GM12878 (cell line): ENCODE results near the gene SRGAP2C. TPM values are rescaled to one million over a fixed set of nuclear protein-coding genes. Genes with fewer than 3 reads are reported as not detected.

Experiments
- ATAC-seq: fragments of 200-7000 bp; cut with Tn5 transposase; 3 replicates; pipeline ENCODE4 v1.9.1; 2020; ENCODE audit warnings: mild to moderate bottlenecking, moderate library complexity
- BruUV-seq: library from RNA; stranded (reverse); fragments of 400-500 nt; replicated peaks from 2 replicates; lab custom pipeline; 2021; lab: Mats Ljungman, UMichigan
- CTCF ChIA-PET: fragments of 300-600 bp; sonication (Branson Sonifier 250); formaldehyde crosslinking; extraction: SDS; loops from one replicate; lab custom pipeline; 2021; ENCODE audit warnings: inconsistent platforms; lab: Yijun Ruan, JAX
- POLR2A ChIA-PET: fragments of 350-600 bp; formaldehyde crosslinking; extraction: SDS; loops from one replicate; lab custom pipeline; 2021; ENCODE audit warnings: inconsistent platforms; lab: Charles Lee
- RAD21 ChIA-PET: fragments of 300-600 bp; sonication (Branson Sonifier 250); formaldehyde crosslinking; loops from one replicate; lab custom pipeline; 2023; ENCODE audit warnings: antibody characterized with exemption; ENCODE audit not compliant: unreplicated experiment; lab: Charles Lee
- SMC1A ChIA-PET: fragments of 300-600 bp; sonication (Branson Sonifier 250); formaldehyde crosslinking; loops from one replicate; lab custom pipeline; 2023; ENCODE audit not compliant: unreplicated experiment, uncharacterized antibody; lab: Charles Lee
- DNase-seq: peaks from one replicate; pipeline ENCODE4 v3.0.0-alpha.2; 2011; ENCODE audit warnings: low read depth, low spot score
- FAIRE-seq: peaks from 3 replicates; lab custom pipeline; 2011; peaks lifted over from hg19 to GRCh38; lab: Jason Lieb, UNC
- H2AFZ ChIP-seq: 2 replicates; pipeline ENCODE4 v1.6.0; 2011; ENCODE audit warnings: low read depth, low read length, control low read depth; ENCODE audit not compliant: control insufficient read depth
- H3K27ac ChIP-seq: 2 replicates; pipeline ENCODE4 v1.5.1; 2011; ENCODE audit warnings: control low read depth; ENCODE audit not compliant: control insufficient read depth, insufficient read depth
- H3K27me3 ChIP-seq, 2 experiments: replicated peaks in 1 of 2; 2 replicates each; pipeline versions ENCODE4 v1.6.0 to v1.6.1; 2011; ENCODE audit warnings: low read length in 1 of 2; ENCODE audit not compliant: control insufficient read depth in 2 of 2, insufficient read depth in 2 of 2
- H3K36me3 ChIP-seq, 2 experiments: 2 replicates each; pipeline ENCODE4 v1.5.1; 2011; ENCODE audit warnings: low read length in 1 of 2; ENCODE audit not compliant: control insufficient read depth in 2 of 2, insufficient read depth in 2 of 2
- H3K4me1 ChIP-seq: 2 replicates; pipeline ENCODE4 v1.6.1; 2011; ENCODE audit warnings: mild to moderate bottlenecking, low read length, moderate library complexity, mixed read lengths; ENCODE audit not compliant: control insufficient read depth, insufficient read depth
- H3K4me2 ChIP-seq: 2 replicates; pipeline ENCODE4 v1.6.0; 2011; ENCODE audit warnings: control low read depth; ENCODE audit not compliant: control insufficient read depth, insufficient read depth
- H3K4me3 ChIP-seq: fragments of 200-600 bp; sonication (generic); 2 replicates; pipeline ENCODE4 v1.5.1; 2016
- H3K79me2 ChIP-seq: 2 replicates; pipeline ENCODE4 v1.6.0; 2011; ENCODE audit warnings: low read length; ENCODE audit not compliant: control insufficient read depth, insufficient read depth
- H3K9ac ChIP-seq: 2 replicates; pipeline ENCODE4 v1.8.0; 2011; ENCODE audit warnings: low read length, control low read depth, mixed read lengths; ENCODE audit not compliant: control insufficient read depth, insufficient read depth
- H3K9me3 ChIP-seq: replicated peaks from 3 replicates; pipeline ENCODE4 v1.5.1; 2011; ENCODE audit warnings: mild to moderate bottlenecking, low read length; ENCODE audit not compliant: control insufficient read depth, insufficient read depth
- H4K20me1 ChIP-seq: 2 replicates; pipeline ENCODE4 v1.6.0; 2011; ENCODE audit not compliant: control insufficient read depth, insufficient read depth
- BCL11A ChIP-seq: IDR thresholded peaks from 2 replicates; pipeline ENCODE4 v1.6.1; 2011; ENCODE audit warnings: low read depth, low read length
- BHLHE40 ChIP-seq, 2 experiments: fragments of 450-650 bp in 1 of 2; IDR thresholded peaks; 2 replicates each; pipeline ENCODE4 v1.6.1; 2011 to 2017; ENCODE audit warnings: low read depth in 2 of 2, borderline replicate concordance in 1 of 2, improper control_type of control experiment in 1 of 2, low read length in 1 of 2, mild to moderate bottlenecking in 1 of 2
- CBX5 ChIP-seq: sonication (generic); IDR thresholded peaks from 2 replicates; pipeline ENCODE4 v1.6.1; 2016; ENCODE audit warnings: low read depth, moderate library complexity, mild to moderate bottlenecking, inconsistent platforms
- EP300 ChIP-seq, 2 experiments: fragments of 150-350 bp in 1 of 2; IDR thresholded peaks; 2 replicates each; pipeline ENCODE4 v1.6.1; 2011 to 2012; ENCODE audit warnings: low read depth in 2 of 2, low read length in 2 of 2, borderline replicate concordance in 1 of 2, improper control_type of control experiment in 1 of 2, inconsistent platforms in 1 of 2; ENCODE audit not compliant: control insufficient read depth in 1 of 2
- ETV6 ChIP-seq, 2 experiments: fragments of 450-650 bp in 1 of 2; IDR thresholded peaks in 1 of 2; conservative IDR thresholded peaks in 1 of 2; 2 replicates each; pipeline ENCODE4 v1.6.1; 2014; ENCODE audit warnings: antibody characterized with exemption in 1 of 2, borderline replicate concordance in 1 of 2, low read depth in 1 of 2, mild to moderate bottlenecking in 1 of 2, moderate library complexity in 1 of 2
- JUND ChIP-seq: IDR thresholded peaks from 2 replicates; pipeline ENCODE4 v1.6.1; 2012; ENCODE audit warnings: low read depth, mild to moderate bottlenecking, low read length, improper control_type of control experiment, moderate library complexity
- KDM1A ChIP-seq: fragments of 200-600 bp; sonication (generic); IDR thresholded peaks from 2 replicates; pipeline ENCODE4 v1.6.1; 2016; ENCODE audit warnings: borderline replicate concordance
- MYC ChIP-seq: IDR thresholded peaks from 2 replicates; pipeline ENCODE4 v1.6.1; 2011; ENCODE audit warnings: mild to moderate bottlenecking, low read length, moderate library complexity, inconsistent platforms; ENCODE audit not compliant: insufficient read depth, insufficient replicate concordance, insufficient read length, severe bottlenecking
- PAX5 ChIP-seq: IDR thresholded peaks from 2 replicates; pipeline ENCODE4 v1.6.1; 2011; ENCODE audit warnings: low read depth, low read length, borderline replicate concordance
- RELA ChIP-seq: fragments of 450-650 bp; IDR thresholded peaks from 2 replicates; pipeline ENCODE4 v1.8.0; 2014; ENCODE audit warnings: borderline replicate concordance; ENCODE audit not compliant: partially characterized antibody
- RFX5 ChIP-seq: IDR thresholded peaks from 2 replicates; pipeline ENCODE4 v1.6.1; 2011; ENCODE audit warnings: low read depth, low read length, improper control_type of control experiment
- SUPT20H ChIP-seq: IDR thresholded peaks from 2 replicates; pipeline ENCODE4 v1.6.1; 2011; ENCODE audit warnings: low read depth, mild to moderate bottlenecking, low read length, moderate library complexity, borderline replicate concordance; ENCODE audit not compliant: control insufficient read depth
- TARDBP ChIP-seq: IDR thresholded peaks from 2 replicates; pipeline ENCODE4 v1.6.1; 2016; ENCODE audit warnings: borderline replicate concordance
- WGBS: methylation state at CpG from one replicate; pipeline ENCODE4 v1.1.6; 2016; ENCODE audit warnings: low lambda C conversion rate; ENCODE audit not compliant: insufficient replicate concordance, insufficient coverage; ENCODE audit errors: missing lambda C conversion rate; 5-methylcytosine and 5-hydroxymethylcytosine counted together
- in situ Hi-C: fragments of 300-500 bp; cut with MboI; formaldehyde crosslinking; loops from 9 replicates; pipeline ENCODE4 v1.14.3; 2018; ENCODE audit warnings: mixed read lengths
- intact Hi-C: fragments of 100-400 bp; cut with micrococcal nuclease; formaldehyde crosslinking; loops from one replicate; pipeline ENCODE4 v1.14.2; 2022; ENCODE audit not compliant: unreplicated experiment
- polyA plus RNA-seq, 11 experiments: library from polyadenylated mRNA; depleted of rRNA in 4 of 11; unstranded in 6 of 11; stranded (reverse) in 5 of 11; fragments of >200 nt; fragmentation: Nextera tagmentation in 4 of 11; fragmentation: Illumina TruSeq in 1 of 11; extraction: Ambion mirVana in 4 of 11; extraction: Trizol in 1 of 11; gene quantifications; 1 replicate in 1 of 11; 2 replicates in 10 of 11; pipeline versions ENCODE4 v1.2.1 to v1.2.3, GENCODE V29; 2011 to 2016; ENCODE audit warnings: inconsistent platforms in 2 of 11, missing spikeins in 2 of 11, low read depth in 1 of 11
- total RNA-seq, 4 experiments: library from RNA; depleted of rRNA in 3 of 4; stranded (reverse); fragments of >200 nt in 3 of 4; fragmentation: Illumina TruSeq in 1 of 4; extraction: Trizol in 1 of 4; gene quantifications; 2 replicates each; pipeline versions ENCODE4 v1.2.1 to v1.2.3, GENCODE V29; 2013 to 2021
- TF ChIP-seq, protein P1 (sequence below): fragments of 450-650 bp; IDR thresholded peaks from 2 replicates; pipeline ENCODE4 v1.6.1; 2018; ENCODE audit warnings: borderline replicate concordance, mild to moderate bottlenecking; ENCODE audit not compliant: partially characterized antibody

SRGAP2C gene
- total and polyA plus RNA-seq, 10 of the 15 experiments (the other 5 are each of a cell fraction or from before 2014, with no cell fraction given) = 0.82 to 7.6 (median 2.3) TPM

DNA sequence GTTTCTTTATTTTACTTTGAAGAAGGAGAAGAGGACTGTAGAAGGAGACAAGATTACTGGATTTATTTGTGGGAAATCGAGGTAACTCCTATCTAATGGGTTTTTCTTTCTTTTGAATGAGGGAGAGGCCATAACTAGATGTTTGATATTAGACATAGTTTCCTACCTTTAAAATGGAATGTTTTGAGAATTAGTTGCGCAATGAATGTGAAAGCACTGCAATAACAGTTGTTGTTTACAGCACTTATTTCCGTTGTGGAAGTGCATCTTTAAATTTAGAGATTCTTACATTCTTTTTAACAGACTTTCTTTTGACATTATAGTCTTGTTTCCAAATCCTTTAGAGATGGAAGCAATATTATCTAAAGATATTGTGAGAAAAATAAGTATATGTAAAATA, 229.0 kb downstream of the SRGAP2C start (continued):
- TF ChIP-seq KDM1A = no peak
- no peak for TF ChIP-seq SUPT20H
- no peak for TF ChIP-seq PAX5

DNA sequence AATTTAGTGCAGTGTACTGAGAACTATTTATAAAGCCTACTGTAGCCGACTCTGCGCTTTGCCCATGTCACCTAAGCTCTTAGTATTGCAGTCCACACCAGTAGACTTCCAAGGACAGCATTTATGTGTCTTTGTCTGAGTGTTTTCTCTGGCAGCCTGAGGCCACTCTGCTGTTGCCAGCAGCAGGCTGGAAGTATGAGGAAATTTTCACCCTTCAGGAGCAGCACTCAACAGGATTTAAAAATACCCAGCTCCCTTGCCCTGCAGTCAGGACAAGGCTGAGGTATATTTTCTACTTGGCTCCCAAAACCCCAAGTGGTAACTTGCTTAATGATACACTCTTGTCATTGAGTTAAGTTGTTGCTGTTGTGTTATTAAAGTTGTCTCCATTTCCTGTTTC, 230.1 kb downstream of the SRGAP2C start:
- intact Hi-C loops = loop anchor here (10.0 kb wide), 1 partner anchor 50 kb away; no protein-coding TSS in a partner anchor
- SMC1A ChIA-PET = no interaction called here
- FAIRE-seq (no peak), DNase-seq (no peak), ATAC-seq (no peak)
- POLR2A ChIA-PET = no interaction called here
- no peak overlapping the region for H3K27ac ChIP-seq
- H3K9ac ChIP-seq = no peak overlapping the region
- H3K9me3 ChIP-seq = no peaks in the 10 kb centered on the region
- no peaks in the 10 kb centered on the region for H3K4me1 ChIP-seq
- no TSS peak for BruUV-seq
- in situ Hi-C loops = no loop called here
- no peaks in the 10 kb centered on the region for H3K36me3 ChIP-seq
- no peaks in the 10 kb centered on the region for H3K27me3 ChIP-seq
- CTCF ChIA-PET = no interaction called here
- no peak for TF ChIP-seq EP300 (IDR thresholded peaks at IDR 0.05; ENCODE audit: borderline replicate concordance in 1 of 2, control insufficient read depth in 1 of 2, low read depth in 2 of 2, low read length in 2 of 2)
- TF ChIP-seq ETV6 (conservative IDR thresholded peaks at IDR 0.05 in 1 of 2, IDR thresholded peaks at IDR 0.05 in 1 of 2; ENCODE audit: borderline replicate concordance in 1 of 2, low read depth in 1 of 2) = no peak
- no peak for TF ChIP-seq BCL11A
- TF ChIP-seq RELA = no peak
- TF ChIP-seq RFX5 = no peak
- TF ChIP-seq TARDBP = no peak
- TF ChIP-seq CBX5 = no peak
- TF ChIP-seq, protein P1, sequence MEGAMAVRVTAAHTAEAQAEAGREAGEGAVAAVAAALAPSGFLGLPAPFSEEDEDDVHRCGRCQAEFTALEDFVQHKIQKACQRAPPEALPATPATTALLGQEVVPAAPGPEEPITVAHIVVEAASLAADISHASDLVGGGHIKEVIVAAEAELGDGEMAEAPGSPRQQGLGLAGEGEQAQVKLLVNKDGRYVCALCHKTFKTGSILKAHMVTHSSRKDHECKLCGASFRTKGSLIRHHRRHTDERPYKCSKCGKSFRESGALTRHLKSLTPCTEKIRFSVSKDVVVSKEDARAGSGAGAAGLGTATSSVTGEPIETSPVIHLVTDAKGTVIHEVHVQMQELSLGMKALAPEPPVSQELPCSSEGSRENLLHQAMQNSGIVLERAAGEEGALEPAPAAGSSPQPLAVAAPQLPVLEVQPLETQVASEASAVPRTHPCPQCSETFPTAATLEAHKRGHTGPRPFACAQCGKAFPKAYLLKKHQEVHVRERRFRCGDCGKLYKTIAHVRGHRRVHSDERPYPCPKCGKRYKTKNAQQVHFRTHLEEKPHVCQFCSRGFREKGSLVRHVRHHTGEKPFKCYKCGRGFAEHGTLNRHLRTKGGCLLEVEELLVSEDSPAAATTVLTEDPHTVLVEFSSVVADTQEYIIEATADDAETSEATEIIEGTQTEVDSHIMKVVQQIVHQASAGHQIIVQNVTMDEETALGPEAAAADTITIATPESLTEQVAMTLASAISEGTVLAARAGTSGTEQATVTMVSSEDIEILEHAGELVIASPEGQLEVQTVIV = no peak
- no peak for TF ChIP-seq JUND
- no peak for TF ChIP-seq MYC
- TF ChIP-seq BHLHE40 (IDR thresholded peaks at IDR 0.05; ENCODE audit: borderline replicate concordance in 1 of 2, low read depth in 2 of 2, low read length in 1 of 2) = no peak
- H3K79me2 ChIP-seq = no peaks in the 10 kb centered on the region
- no peak overlapping the region for H3K4me2 ChIP-seq
- no peaks in the 10 kb centered on the region for H4K20me1 ChIP-seq
- 62% methylated on average over 2 of the region's 2 CpGs for WGBS
- no peak overlapping the region for H2AFZ ChIP-seq
- RAD21 ChIA-PET = no interaction called here
- no peak overlapping the region for H3K4me3 ChIP-seq
